ENCODE measurements around the gene CAMK2A.

DNA sequence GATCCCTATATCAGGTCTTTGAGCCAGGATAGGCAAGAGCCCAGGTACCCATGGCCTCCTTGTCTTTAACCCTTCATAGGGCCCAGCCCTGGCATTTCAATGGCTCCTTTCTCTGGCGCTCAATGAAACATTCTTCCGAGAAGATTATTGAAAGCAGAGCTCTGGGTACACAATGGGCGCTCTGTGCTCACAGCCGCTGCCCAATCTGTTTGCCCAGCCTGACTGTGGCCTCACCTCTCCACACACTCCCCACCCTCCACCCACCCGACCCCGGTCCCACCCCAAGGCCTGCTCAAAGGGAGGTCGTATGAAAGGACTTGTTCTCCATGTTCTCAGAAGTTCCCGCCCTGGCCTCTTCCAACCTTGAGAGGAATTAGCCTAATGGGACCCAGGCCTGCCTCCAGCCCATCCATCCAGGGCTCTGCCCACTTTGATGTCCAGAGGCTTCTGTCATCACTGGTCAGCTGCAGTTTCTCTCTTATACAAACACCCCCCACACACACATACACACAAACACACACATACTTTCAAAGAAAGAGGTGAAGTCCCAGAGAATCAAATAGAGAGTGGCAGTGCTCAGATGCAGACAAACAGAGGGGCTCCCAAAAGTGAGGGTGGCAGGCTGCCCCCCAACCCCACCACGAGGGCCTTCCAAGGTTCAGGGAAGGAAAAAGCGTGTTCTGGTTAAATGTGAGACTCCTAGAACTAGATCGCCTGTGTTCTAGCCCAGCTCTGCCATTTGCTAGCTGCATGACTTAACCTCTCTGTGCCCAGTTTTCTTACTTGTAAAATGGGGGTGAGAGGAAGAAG, 18.2 kb upstream of the CAMK2A start:
- no peak for TF ChIP-seq TAF1 (IDR thresholded peaks at IDR 0.05; ENCODE audit: borderline replicate concordance, insufficient read depth, low read length)
- TF ChIP-seq, protein P1, sequence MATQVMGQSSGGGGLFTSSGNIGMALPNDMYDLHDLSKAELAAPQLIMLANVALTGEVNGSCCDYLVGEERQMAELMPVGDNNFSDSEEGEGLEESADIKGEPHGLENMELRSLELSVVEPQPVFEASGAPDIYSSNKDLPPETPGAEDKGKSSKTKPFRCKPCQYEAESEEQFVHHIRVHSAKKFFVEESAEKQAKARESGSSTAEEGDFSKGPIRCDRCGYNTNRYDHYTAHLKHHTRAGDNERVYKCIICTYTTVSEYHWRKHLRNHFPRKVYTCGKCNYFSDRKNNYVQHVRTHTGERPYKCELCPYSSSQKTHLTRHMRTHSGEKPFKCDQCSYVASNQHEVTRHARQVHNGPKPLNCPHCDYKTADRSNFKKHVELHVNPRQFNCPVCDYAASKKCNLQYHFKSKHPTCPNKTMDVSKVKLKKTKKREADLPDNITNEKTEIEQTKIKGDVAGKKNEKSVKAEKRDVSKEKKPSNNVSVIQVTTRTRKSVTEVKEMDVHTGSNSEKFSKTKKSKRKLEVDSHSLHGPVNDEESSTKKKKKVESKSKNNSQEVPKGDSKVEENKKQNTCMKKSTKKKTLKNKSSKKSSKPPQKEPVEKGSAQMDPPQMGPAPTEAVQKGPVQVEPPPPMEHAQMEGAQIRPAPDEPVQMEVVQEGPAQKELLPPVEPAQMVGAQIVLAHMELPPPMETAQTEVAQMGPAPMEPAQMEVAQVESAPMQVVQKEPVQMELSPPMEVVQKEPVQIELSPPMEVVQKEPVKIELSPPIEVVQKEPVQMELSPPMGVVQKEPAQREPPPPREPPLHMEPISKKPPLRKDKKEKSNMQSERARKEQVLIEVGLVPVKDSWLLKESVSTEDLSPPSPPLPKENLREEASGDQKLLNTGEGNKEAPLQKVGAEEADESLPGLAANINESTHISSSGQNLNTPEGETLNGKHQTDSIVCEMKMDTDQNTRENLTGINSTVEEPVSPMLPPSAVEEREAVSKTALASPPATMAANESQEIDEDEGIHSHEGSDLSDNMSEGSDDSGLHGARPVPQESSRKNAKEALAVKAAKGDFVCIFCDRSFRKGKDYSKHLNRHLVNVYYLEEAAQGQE (IDR thresholded peaks at IDR 0.05; ENCODE audit: insufficient read depth in 1 of 2, low read depth in 2 of 2, low read length in 2 of 2) = no peak
- no peak for TF ChIP-seq SIN3A (IDR thresholded peaks at IDR 0.05; ENCODE audit: borderline replicate concordance, insufficient read depth, low read length)
- TF ChIP-seq POLR2AphosphoS5 (IDR thresholded peaks at IDR 0.05; ENCODE audit: low read depth, low read length) = no peak
- TF ChIP-seq FOXP2 (optimal IDR thresholded peaks at IDR 0.05; ENCODE audit: borderline replicate concordance, extremely low read depth, extremely low read length, insufficient read depth) = no peak

Measured in PFSK-1 (cell line).